Posterior cingulate gyrus (tissue), 11 donors: ENCODE measurements around the gene TACC3.
A peak's percentile ranks its signal among the peaks of the same experiment; 100 is the strongest.

Experiments
- DNase-seq, 10 donors: peaks; one replicate each; pipeline versions ENCODE4 v3.0.0 to v3.0.0-alpha.2; 2020 to 2021; ENCODE audit warnings: mixed read lengths in 3 of 10
- intact Hi-C: fragments of 100-400 bp; cut with DNase I; formaldehyde crosslinking; loops from one replicate; pipeline ENCODE4 v1.15.1; 2023

Gene TACC3

DNA sequence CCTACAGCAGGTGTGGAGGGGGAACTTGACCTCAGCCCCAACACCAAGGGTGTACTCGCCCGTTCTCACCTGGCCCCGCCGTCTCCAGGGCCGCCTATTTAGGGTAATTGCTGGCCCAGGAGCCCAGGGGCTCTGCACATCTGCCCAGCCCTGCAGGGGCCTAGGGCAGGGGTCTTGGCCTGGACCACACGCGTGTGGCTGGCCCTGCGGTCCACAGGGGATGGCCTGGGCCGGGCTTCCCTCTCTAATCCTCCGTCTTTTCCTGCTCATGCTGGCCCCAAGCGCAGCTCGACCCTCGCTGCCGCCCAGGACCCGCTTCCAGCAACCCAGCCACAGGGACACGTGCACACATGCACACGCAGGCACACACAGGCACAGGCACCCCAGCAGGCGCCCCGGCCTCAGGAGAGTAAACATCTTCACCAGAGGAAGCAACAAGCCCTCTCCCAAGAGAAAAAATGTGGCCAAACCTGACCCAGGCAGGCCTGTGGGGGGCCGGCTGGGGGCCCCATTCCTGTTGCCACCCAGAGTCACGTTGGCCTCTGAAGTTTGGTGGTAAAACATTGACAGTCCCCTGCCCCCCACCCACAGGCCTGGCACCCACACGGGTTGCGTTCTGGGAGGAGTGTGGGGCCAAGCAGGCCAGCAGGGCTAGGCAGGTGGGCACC lies 47.2 kb downstream of the TACC3 start:
- intact Hi-C loops = no loop called here
- no peak for DNase-seq

DNA sequence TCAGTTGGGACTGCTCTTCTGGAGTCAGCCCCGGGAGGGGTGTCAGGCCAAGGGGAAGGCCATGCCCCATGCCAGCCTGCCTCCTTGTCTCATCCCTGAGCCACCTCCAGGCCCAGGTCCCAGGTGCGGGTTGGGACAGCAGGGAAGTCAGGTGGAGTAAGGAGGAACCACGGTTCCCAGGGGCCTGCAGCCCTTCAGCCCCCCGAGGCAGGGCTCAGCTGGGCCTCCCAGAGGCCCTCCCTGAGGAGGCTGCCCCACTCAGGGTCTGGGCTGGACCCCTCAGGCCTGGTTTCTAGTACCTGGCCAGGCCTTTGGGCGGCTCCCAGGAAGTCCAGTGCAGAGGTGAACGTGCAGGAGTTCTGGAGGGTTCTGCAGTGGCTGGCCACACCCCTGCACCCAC lies 48.4 kb downstream of the TACC3 start:
- no peak for DNase-seq
- intact Hi-C loops = no loop called here

DNA sequence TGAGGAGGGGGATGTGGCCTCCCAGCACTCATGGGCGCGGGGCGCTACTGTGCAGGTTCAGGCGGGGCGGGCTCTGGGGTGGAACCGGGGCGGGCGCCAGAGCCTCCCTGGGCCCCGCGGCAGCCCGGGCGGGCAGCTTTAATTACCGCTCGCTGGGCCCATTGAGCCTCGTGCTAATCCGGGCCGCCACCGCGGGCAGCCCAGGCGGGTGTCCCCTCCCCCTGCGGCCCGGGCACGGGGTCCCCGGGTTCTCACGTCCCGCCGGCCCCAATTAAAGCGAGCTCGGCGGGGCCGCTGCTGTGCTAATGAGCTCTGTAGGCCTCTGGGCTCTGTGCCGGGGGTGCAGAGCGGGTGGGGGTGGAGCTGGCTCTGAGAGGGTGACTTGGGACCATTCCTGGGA lies 48.9 kb downstream of the TACC3 start:
- peak in 3 of 10 donors; percentile 45 to 86 (median 51) for DNase-seq
- intact Hi-C loops = no loop called here

DNA sequence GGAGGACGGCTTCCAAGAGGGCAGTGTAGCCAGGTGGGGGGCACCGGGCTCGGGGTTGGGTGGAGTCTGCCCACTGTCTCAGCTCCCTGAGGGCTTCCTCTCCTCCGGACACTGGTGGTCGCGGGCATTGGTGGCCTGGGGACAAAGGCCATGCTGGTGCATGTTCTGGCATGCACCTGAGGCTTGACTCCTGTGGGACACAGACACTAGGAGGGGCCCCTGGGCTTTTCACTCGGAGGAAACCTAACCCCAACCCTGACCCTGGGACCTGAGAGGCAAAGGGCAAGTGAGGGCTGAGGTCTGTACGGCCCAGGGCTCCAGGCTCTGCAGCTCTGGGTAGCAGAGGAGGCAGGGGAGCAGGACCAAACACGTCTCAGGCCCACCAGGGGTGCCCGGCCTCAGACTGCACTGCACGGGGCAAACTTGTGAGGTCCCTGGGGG lies 49.5 kb downstream of the TACC3 start:
- intact Hi-C loops = no loop called here
- no peak for DNase-seq

DNA sequence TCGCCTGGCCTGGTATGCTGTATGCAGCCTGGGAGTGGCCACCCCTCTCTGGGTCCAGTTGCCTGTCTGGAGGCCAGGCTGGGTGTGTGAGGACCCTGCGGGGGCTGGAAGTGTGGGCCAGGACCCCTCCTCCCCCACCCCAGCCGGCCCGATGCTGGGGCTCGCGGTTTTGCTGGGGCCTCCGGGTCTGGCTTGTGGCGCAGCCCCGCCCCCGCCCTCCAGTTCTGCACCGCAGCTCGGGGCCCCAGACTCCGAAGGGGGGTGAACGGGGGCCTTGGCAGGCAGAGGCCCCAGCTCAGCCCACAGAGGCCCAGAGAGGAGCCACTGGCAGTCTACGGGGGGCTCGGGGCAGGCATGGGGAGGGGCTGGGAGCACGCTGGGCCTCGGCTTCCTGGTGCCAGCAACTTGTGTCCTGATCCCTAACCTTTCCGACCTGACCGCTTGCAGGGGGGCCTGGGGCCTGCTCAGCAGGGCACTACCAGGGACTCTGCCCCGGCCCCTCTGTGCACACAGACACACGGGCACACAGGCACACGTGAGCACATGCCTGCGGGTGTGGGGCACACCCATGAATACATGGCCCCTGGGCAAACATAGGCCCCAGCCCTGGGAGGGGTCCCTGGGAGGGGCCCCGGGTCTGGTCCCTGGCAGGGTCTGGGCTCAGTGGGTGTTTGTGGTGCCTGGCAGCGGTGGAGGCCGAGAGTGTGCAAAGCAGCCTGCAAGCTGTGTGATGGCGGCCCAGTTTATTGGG lies 50.4 kb downstream of the TACC3 start:
- intact Hi-C loops = no loop called here
- DNase-seq = no peak

DNA sequence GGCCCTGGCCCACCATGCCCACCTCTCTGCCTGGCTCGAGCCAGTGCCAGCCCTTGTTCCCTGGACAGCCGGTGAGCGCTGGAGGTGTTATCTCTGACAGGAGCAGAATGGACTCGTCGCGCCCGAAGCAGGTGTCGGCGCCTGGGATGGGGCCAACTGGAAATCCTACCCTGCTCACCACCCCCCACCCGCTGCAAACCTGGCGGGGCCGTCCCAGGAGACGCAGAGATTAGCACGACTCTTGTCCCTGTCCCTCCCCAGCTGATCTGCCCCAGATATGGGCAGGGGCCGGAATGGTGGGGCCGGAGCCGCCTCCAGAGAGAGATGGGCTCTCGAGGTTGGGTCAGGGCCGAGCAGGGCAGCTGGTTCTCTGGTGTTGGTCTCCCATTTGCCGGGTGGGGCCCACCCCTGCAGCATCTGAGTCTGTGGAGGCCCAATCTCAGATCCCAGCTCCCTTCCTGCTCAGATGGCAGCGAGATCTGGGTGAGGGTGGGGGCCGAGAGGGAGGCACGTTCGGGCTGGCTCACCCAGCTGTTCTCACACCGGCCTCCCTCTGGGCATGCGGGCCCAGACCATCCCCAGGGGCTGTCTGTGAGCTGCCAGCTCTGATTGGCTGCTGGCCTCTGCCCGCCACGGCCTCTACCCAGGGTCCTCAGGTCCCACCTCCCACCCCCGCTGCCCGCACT lies 51.7 kb downstream of the TACC3 start:
- no peak for DNase-seq

DNA sequence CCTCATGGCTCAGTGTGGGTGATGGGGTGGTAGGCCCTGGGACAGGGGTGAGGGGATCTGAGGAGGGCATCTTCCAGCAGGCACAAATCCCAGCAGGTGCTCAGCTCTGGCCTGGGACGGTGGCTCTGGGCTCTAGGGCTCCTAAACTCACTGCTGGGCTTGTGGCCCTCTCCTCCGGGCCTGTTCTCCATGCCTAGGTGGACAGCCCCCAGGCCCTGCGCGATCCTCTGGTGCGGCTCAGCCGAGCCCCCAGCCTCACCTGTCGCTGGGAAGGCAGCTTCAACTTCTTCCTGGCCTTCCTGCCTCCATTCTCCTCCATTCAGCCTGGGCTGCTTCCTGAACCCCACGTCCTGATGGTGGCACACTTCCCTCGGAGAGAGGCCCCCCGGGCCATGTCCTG lies 52.4 kb downstream of the TACC3 start:
- intact Hi-C loops = no loop called here
- no peak for DNase-seq

More for the DNA sequence above, 51.7 kb downstream of the TACC3 start:
- intact Hi-C loops = no loop called here

DNA sequence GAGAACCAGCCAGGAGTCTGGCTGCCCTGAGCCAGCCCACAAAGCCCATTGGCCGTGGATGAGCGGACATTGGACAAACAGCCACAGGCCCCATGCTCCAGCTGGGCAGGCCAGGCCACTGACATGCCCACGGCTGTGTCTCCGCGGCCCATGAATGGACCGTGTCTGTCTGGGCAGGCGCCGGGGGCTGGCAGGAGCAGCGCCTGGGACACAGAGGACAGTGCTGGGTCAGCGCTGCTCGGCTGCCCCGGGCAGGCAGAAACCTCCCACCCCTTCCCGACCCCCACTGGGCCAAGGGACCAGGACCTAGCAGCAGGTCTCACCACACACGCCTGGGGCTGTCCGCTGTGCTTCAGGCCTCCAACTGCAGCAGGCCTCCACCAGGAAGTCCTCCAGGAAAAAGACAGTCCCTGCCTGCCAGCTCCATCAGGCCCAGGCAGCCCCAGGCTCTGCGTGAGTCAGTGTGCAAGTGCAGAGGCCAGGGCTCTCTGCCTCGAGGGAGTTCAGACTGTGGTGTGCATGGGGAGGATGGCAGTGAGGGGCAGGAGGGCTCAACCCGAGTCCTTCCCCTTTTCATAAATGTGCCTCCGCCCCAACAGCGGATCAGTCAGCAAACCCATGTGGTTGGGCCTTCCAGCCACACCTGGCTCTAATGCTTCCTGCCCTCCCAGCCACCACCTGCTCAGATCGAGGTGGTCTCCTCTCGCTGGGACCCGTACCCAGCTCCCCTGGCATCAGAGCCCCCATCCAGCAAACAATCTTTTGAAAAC lies 54.6 kb downstream of the TACC3 start:
- peak; percentile 41 to 95 (median 70) for DNase-seq
- intact Hi-C loops = no loop called here

DNA sequence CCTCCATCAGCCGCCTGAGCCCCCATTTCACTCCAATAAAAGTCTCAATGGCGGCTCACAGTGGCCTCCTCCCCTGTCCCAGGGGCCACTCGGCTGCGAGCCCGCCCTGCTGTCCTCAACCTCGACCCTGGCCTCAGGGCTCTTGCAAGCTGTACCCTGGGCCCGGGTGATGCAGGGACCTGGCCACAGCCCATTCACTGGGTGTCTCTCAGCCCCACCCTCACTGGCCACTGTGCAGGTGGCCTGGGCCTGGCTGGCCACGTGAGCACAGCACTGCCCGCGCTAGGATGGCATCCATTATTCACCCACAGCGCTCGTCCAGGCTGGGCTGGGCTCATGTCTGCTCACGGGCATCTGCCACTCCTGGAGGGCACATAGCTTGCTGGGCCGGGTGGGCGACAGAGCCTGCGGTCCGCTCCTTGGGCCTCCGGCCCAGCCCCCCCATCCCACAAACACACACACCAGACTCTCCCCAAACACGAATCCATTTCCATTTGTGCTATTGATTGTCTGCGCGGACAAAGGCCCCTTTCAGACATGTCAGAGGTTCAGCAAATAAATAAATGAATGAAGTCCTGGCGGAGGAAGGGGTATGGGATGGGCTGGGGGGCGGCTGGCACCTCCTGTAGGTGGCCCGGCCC lies 55.3 kb downstream of the TACC3 start:
- no peak for DNase-seq
- intact Hi-C loops = no loop called here

DNA sequence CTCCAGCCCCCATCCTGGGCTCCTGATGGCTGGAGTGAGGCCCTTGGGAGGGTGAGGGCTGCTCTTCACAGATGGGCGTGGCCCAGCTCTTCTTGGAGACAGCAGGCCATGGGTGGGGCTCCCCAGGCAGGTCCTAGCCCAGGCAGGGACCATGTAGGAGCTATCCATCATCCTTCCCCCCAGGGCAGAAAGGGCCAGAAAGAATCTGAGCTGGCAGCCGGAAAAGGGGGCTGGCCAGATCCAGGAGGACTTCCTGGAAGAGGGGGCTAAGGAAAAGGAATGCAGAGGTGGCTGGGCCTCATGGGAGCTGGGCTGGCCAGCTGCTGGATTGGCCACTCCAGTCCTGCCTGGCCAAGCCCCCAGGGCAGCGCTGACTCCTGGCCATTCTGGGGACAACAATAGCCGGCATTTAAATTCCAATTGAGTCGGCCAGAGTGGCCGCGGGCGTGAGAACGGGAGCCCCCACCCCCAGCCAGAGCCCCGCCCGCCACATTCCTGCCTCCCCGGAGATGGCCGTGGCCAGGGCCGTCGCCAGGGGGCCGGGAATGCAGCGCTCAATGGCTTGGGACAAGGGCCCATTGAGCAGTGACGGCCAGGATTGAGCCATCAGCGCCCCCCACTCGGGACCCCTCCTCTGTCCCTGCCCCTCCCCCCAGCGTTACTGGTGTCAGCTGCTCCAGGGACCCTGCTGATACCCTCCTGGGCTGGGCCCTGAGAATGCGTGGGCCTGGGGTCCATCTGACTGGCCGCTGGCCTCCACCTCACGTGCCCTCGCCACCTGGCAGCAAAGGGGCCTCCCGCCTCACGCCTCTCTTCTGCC lies 56.7 kb downstream of the TACC3 start:
- intact Hi-C loops = no loop called here
- peak in 7 of 10 donors; percentile 24 to 91 (median 55) for DNase-seq

DNA sequence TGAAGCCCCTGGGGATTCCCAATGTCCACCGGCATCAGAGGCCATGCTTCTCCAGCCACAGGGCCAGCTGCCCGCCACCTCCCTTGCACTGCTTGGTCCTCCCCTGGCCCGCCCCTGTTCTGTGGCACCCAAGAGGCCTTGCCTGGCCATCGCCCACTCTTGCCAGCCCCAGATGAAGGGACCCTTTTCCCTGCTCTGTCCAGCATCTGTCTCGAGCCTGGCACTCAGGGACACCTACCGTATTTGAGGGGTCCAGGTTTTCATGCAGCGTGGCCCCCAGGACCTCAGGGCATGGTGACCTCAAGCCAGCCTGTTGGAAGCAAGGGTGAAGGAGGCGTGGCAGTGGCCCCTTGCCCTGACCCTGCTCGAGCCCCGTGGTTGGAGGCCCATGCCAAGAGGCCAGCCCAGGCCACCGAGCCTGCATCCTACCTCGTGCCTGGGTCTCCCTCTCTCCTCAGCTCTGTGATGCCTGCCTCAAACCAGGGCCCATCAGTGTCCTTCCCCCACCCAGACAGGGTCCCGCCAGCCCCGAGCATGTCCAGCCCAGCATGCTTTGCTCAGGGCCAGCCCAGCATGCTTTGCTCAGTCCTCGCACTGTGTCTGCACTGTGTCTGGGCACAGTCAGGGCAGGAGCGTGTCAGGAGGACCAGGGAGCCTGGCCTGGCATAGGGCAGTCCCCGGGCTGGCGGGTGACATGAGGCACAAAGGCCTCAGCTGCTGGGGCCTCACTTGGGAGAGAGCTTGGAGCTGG lies 57.5 kb downstream of the TACC3 start:
- no peak for DNase-seq
- intact Hi-C loops = no loop called here

DNA sequence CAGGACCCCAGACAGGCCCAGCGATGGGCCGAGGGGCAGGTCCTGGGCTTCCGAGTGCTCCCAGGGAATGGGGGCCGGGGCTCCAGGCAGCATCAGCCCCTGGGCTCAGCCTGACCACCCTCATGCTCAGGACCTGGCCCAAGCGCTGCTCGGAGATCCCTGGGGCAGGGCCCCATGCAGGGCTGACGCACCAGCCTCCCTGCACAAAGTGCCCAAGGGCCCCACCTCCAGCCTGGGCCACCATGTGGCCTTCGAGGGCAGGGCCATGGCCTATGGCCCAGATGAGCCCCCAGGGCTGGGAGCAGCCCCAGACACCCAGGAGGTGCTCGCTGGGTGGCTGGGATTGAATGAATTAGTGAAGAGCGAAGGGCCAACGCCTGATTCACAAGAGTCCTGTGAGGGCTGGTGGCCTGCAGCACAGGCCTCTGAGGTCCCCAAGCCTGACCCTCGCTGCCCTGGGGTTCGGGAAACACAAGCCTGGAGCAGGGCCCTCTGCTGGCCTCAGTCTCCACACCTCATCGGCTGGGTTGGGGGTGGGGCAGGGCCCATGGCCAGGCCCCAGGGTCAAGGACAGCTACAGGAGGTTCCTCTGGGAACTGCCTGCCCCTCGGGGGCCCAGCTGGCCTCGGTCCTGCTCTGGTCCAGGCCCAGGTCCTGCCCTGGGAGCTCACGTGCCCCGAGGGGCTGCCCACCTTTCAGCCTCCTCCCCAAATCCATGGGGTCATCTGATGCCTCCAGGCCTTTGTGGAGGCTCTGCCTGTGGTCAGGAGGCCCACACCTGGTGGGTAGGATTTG lies 58.5 kb downstream of the TACC3 start:
- DNase-seq = no peak
- intact Hi-C loops = no loop called here

DNA sequence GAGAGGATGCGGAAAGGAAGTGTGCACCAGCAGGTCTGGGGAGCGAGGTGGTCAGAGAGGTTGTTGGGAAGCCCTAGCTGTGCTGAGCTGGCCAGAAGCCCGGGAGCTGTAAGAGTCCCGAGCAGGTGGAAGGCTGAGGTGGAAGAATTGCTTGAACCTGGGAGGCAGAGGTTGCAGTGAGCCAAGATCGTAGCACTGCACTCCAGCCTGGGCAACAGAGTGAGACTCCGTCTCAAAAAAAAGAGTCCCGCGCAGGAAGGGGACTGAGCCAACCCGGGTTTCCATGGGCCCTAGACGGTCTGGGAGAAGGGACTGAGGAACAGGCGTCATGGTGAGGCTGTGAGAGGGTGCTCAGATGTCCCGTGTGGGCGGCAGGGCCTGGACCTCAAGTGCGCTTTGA lies 59.1 kb downstream of the TACC3 start:
- no peak for DNase-seq
- intact Hi-C loops = no loop called here

DNA sequence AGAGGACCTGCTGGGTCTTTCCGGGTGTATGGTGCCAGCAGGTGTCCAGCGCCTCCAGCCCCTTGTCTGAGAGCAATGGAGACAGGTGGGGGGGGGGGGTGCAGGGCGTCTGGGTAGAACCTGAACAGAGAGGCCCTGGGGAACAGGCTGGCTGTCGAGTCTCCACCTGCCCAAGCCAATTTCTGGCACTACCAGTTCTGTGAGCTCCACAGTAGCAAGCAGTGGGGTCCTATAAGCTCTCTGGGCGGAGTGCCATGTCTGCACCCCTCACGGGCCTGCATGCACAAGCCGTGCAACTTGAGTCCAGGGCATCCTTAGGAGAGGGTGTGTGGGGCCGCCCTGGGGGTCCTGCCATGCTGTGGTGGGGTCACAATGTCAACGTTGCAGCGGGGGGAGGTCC lies 61.7 kb downstream of the TACC3 start:
- intact Hi-C loops = no loop called here
- no peak for DNase-seq

DNA sequence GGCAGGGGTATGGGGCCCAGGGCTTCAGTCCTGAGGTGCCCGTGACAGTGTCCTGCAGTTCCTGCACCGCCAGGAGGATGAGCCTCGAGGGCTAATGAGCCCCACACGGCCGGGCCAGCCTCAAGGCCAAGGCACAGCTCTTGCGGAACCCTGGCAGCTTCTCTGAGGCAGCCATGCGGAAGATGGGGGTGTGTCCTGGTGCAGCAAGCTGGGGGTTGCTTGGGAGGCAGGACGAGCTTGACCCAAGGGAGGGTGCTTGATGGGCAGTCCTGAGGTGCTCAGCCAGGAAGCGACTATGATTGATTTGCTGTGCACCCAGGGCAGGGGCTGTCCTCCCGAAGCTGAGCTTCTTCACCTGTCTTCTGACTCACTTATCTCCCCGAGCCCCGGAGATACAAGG lies 62.6 kb downstream of the TACC3 start:
- intact Hi-C loops = no loop called here
- DNase-seq = no peak

DNA sequence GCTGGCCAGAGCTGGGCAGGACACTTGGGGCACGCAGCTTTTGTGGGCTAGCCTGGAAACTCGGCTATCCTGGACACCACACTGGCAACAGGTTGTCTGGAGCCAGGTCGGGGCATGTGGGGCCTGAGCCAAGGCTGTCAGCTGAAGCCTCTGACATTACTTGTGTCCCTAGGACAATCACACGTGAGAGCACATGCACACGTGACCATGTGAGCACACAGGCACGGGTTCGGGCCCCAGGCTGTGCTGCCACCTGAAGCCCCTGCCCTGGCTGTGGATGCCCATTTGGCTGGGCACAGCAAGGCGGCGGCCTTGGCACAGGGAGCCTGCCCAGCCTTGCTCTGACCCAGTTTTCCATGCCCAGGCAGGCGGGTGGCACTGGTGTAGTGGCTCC lies 63.1 kb downstream of the TACC3 start:
- intact Hi-C loops = no loop called here
- peak in 1 of 10 donors; percentile 31 for DNase-seq

DNA sequence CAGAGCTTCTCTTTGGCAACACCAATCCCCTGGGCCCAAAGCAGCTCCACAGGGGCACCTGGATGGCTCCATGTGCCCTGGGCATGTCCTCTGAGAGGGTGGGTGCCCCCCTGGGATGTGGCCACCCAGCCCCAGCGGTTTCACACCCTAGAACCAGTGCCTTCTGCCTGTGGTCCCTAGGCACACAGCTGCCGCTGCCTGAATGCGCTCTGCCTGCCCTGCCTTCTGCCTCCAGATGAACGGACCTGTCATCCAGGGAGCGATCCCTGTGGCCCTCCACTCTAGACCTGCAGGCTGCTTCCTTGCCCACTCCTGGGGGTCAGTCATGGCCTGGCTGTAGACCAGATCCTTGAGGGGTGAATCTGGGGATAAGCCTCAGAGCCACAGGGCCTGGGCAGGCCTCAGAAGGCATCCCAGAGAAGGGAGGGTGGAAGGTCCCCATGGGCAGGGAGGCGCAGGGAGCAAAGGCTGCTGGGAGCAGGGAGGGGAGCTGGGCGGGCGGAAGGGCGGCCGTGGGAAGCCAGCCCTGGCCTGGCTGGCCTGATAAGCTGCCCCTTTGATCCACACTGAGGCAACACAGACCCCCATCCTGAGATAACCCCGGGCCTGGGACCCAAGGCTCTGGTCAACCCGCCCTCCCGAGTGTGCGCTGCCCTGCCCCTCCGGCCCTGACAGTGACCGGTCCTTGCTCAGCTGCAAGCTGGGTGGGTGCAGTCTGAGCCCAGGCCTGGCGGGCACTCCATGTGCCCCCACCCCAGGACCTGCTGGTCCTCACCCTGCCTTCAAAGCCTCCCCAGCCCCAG lies 63.7 kb downstream of the TACC3 start:
- no peak for DNase-seq
- intact Hi-C loops = no loop called here
